HG02970 (cell line): ENCODE measurements around the gene STOML1.

Source experiments
- ATAC-seq: cut with Tn5 transposase; IDR thresholded peaks from one replicate; pipeline ENCODE4 v1.9.1; 2021; ENCODE audit warnings: mild to moderate bottlenecking, moderate library complexity, moderate number of reproducible peaks; ENCODE audit not compliant: unreplicated experiment, low FRiP score

Gene STOML1

GRCh38 chr15:73935547-73935946 is 56.5 kb downstream of the STOML1 start:
- no peak for ATAC-seq

DNA sequence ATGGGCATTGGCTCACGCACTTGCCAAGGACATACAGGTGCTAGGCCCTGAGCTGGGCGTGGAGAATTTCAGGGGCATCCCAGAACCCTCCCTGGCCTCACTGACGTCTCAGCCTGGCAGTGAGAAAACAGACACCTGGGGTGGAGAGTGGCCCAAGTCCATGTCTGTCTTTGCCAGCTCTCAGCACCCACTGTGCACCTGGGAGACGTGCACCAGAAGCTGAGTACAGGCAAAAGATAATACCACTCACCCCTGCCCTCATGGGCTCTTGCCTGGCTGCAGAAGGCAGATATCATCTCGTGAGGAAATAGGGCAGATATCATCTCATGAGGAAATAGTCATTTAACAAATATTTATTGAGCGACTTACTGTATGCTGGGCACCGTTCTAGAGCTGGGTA is 57.8 kb downstream of the STOML1 start:
- ATAC-seq, result no peak

DNA sequence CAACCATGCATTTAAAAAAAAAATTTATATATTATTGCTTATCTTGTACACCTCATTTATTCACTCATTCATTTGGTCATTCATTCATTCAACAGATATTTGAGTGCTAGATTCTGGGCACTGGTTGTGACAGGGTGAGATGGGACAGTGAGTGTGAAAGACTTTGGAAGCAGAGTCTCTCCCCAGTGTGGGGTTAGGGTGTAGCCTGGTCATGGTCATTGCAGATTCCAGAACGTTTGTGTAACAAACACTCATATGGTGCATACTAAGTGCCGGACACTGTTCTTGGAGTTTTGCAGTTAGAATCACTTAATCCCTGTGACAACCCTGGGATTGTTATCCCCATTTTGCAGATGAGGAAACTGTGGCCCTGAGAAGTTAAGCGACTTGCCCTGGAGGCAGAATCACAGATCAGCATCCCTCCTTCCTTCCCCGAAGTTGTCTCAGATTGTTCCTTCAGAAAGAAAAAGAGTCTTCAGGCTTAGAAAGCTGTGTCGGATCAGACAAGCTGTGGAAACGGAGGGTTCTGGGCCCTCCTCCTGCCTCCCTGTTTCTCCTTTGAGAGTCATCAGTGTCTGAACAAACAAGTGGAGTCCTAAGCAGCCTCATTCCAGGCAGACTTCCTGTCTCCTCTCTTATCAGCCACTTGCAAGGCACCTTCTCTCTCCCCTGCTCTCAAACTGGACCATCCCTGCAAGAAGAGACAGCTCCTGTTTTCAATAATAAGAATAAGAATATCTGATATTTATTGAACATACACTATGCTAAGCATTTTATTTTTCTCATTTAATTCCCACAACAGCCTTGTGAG is 59.5 kb downstream of the STOML1 start:
- no peak for ATAC-seq

- no peak for ATAC-seq
Measured at GRCh38 chr15:73931441-73931840, 60.7 kb downstream of the STOML1 start.

GRCh38 chr15:73930790-73931281 is 61.3 kb downstream of the STOML1 start:
- no peak for ATAC-seq

DNA sequence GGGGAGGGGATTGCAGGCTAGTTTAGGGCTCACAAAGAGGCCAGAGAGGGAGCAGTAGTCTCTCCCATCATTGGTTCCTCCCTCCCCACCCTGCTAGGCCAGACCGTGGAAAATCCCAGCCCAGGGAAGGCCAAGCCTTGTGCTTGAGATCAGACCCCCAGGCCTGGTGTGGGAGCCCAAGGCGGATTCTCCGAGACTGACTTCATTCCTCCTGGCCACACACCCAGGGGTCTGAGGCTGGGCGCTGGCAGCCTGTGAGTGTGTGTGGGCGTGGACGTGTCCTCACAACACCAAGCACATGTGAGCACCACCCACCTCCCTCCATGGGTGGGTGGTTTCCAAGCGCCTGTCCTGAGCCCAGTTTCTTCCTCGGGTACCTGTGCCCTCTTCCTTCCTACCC is 61.7 kb downstream of the STOML1 start:
- ATAC-seq, result no peak

- no peak for ATAC-seq
Measured at GRCh38 chr15:73928971-73929627, 63.0 kb downstream of the STOML1 start.
